Adrenal gland (tissue), 5 donors: ENCODE results near the gene DOCK11.

Source experiments
- POLR2A ChIP-seq, 2 donors: fragments of 450-650 bp; IDR thresholded peaks; one replicate each; pipeline ENCODE4 v1.6.1; 2017; ENCODE audit warnings: antibody characterized with exemption in 2 of 2, mild to moderate bottlenecking in 2 of 2, moderate library complexity in 1 of 2
- TF ChIP-seq, protein P1 (sequence below), 6 experiments: fragments of 450-650 bp in 4 of 6; fragments of 200-600 bp in 2 of 6; sonication (generic) in 1 of 6; IDR thresholded peaks; 1 replicate in 5 of 6; 2 replicates in 1 of 6; pipeline versions ENCODE4 v1.5.1 to v1.8.0; 2016 to 2021; ENCODE audit warnings: antibody characterized with exemption in 6 of 6, mild to moderate bottlenecking in 2 of 6, moderate library complexity in 1 of 6
- donor health status: DM: no; HTN: no; CAD: no.

DNA sequence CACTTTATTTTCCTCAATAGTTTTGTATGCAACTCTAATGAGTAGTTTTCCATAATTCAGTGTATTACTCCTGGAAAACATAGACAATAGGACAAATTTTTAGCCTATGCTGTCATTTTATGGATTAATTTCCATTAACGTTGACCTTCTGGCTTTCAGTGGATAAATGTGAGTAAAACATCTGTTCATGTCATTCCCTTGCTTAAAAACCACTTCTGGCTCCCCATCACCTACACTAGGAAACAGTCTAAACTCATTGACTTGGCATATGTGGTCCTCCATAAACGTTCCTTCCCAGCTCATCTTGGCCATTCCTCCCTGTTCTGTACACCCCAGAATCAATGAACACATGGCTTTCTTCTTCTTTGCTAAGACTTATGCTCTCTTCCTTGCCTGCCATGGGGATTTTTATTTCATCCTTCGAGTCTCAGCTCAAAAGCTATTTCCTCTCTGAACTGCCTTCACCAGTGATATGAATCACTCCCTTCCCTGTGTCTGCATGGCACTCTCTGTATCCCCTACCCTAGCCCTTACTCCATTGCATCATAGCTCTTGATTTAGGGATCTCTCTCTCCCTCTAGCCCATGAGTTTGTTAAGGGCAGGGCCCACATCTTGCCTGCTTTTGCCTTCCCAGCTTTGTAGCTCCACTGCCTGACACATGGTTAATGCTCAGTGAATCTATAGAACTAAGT lies 34.8 kb downstream of the DOCK11 start:
- TF ChIP-seq POLR2A (IDR thresholded peaks at IDR 0.05) = no peak
- TF ChIP-seq, protein P1, sequence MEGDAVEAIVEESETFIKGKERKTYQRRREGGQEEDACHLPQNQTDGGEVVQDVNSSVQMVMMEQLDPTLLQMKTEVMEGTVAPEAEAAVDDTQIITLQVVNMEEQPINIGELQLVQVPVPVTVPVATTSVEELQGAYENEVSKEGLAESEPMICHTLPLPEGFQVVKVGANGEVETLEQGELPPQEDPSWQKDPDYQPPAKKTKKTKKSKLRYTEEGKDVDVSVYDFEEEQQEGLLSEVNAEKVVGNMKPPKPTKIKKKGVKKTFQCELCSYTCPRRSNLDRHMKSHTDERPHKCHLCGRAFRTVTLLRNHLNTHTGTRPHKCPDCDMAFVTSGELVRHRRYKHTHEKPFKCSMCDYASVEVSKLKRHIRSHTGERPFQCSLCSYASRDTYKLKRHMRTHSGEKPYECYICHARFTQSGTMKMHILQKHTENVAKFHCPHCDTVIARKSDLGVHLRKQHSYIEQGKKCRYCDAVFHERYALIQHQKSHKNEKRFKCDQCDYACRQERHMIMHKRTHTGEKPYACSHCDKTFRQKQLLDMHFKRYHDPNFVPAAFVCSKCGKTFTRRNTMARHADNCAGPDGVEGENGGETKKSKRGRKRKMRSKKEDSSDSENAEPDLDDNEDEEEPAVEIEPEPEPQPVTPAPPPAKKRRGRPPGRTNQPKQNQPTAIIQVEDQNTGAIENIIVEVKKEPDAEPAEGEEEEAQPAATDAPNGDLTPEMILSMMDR (IDR thresholded peaks at IDR 0.05) = no peak
